Tibial nerve (tissue), 4 donors: ENCODE measurements around the gene GBP7.

Experiments
- CTCF ChIP-seq, 5 experiments: fragments of 200-600 bp in 3 of 5; fragments of 450-650 bp in 2 of 5; sonication (generic) in 3 of 5; IDR thresholded peaks; one replicate each; pipeline ENCODE4 v1.5.1; 2016 to 2019; ENCODE audit warnings: antibody characterized with exemption in 5 of 5, mild to moderate bottlenecking in 3 of 5, moderate library complexity in 2 of 5
- EP300 ChIP-seq, 2 donors: sonication (generic); formaldehyde crosslinking; IDR thresholded peaks; one replicate each; pipeline ENCODE4 v1.6.1; 2017; ENCODE audit warnings: antibody characterized with exemption in 2 of 2, mild to moderate bottlenecking in 1 of 2
- POLR2A ChIP-seq, 2 donors: fragments of 450-650 bp; IDR thresholded peaks; one replicate each; pipeline ENCODE4 v1.6.1; 2017; ENCODE audit warnings: antibody characterized with exemption in 2 of 2, mild to moderate bottlenecking in 2 of 2, moderate library complexity in 2 of 2

- TF ChIP-seq CTCF (IDR thresholded peaks at IDR 0.05) = no peak
- no peak for TF ChIP-seq POLR2A (IDR thresholded peaks at IDR 0.05)
- TF ChIP-seq EP300 (IDR thresholded peaks at IDR 0.05) = no peak
Measured at GRCh38 chr1:89129911-89130310, 45.9 kb downstream of the GBP7 start.
